Heart right ventricle (tissue), 16 donors: ENCODE measurements around the gene CEP135. TPM values are rescaled to one million over a fixed set of nuclear protein-coding genes. Genes with fewer than 3 reads are reported as not detected.

Experiments used
- ATAC-seq, 8 donors: fragments of 200-7000 bp; cut with Tn5 transposase; one replicate each; pipeline ENCODE4 v1.9.1; 2020; ENCODE audit warnings: mild to moderate bottlenecking in 8 of 8, moderate library complexity in 8 of 8, moderate number of reproducible peaks in 1 of 8
- DNase-seq, 2 donors: peaks; one replicate each; pipeline ENCODE4 v3.0.0-alpha.2; 2020
- H3K27ac ChIP-seq, 10 donors: fragments of 200-600 bp; sonication (generic) in 2 of 10; one replicate each; pipeline versions ENCODE4 v1.5.0 to v1.8.0; 2020 to 2022; ENCODE audit warnings: mild to moderate bottlenecking in 3 of 10
- H3K27me3 ChIP-seq, 7 donors: fragments of 200-600 bp; one replicate each; pipeline ENCODE4 v1.8.0; 2021 to 2022; ENCODE audit warnings: mild to moderate bottlenecking in 2 of 7
- H3K36me3 ChIP-seq, 9 donors: fragments of 200-600 bp; sonication (generic) in 1 of 9; one replicate each; pipeline versions ENCODE4 v1.5.0 to v1.8.0; 2020 to 2022; ENCODE audit warnings: mild to moderate bottlenecking in 2 of 9
- H3K4me1 ChIP-seq, 9 donors: fragments of 200-600 bp; sonication (generic) in 1 of 9; one replicate each; pipeline versions ENCODE4 v1.5.0 to v1.8.0; 2020 to 2022; ENCODE audit warnings: mild to moderate bottlenecking in 4 of 9
- H3K4me3 ChIP-seq, 10 donors: fragments of 200-600 bp; sonication (generic) in 2 of 10; one replicate each; pipeline versions ENCODE4 v1.5.0 to v1.8.0; 2020 to 2022; ENCODE audit warnings: mild to moderate bottlenecking in 7 of 10, moderate library complexity in 2 of 10
- H3K9me3 ChIP-seq, 11 donors: fragments of 200-600 bp in 10 of 11; sonication (generic) in 2 of 11; one replicate each; pipeline versions ENCODE4 v1.5.0 to v1.8.0; 2013 to 2022; ENCODE audit warnings: mild to moderate bottlenecking in 2 of 11, control low read depth in 1 of 11, moderate library complexity in 1 of 11
- WGBS, 2 donors: extraction: QIAGEN DNeasy Blood & Tissue Kit; methylation state at CpG; one replicate each; pipeline ENCODE4 v1.1.7; 2013; ENCODE audit warnings: inconsistent platforms in 1 of 2; 5-methylcytosine and 5-hydroxymethylcytosine counted together
- intact Hi-C, 10 donors: fragments of 100-400 bp; cut with DNase I; formaldehyde crosslinking; loops; one replicate each; pipeline versions ENCODE4 v1.11.1 to v1.14.2; 2022
- polyA plus RNA-seq, 2 donors: library from polyadenylated mRNA; stranded (reverse); fragments of 200-250 nt; gene quantifications; one replicate each; pipeline ENCODE4 v1.2.3, GENCODE V29; 2013
- total RNA-seq, 10 donors: library from RNA; stranded (reverse); fragmentation: NEBNext Ultra II Directional in 3 of 10; extraction: Animal tissue kit (Norgen Biotek cat#: 25700) in 3 of 10; gene quantifications; one replicate each; pipeline versions ENCODE4 v1.2.1 to v1.2.4, GENCODE V29; 2021 to 2023
- TF ChIP-seq, protein P1 (sequence below), 9 donors: fragments of 200-600 bp; sonication (generic) in 2 of 9; IDR thresholded peaks; one replicate each; pipeline versions ENCODE4 v1.5.0 to v1.8.0; 2021 to 2022; ENCODE audit warnings: antibody characterized with exemption in 9 of 9, mild to moderate bottlenecking in 5 of 9, moderate library complexity in 1 of 9
- donor health status: Arrhythmogenic right ventricular cardiomyopathy.
- donor health status: ischemic (EF 13 %, LVEDD 7.1; RV severe dilation, severe dysfunction).
- donor health status: healthy with polysubstance abuse.
- donor health status: DM: no; HTN: yes; CAD: no.
- donor health status: DM: no; HTN: no; CAD: no.
- donor health status: ischemic (EF 25% LVEDD 6.9; RV normal size, moderate dysfunction).
- donor health status: ischemic (EF 25% LVEDD 5.7; RV mildly dilated, moderate dysfunction).
- donor health status: healthy.
- donor health status: DM: yes; HTN: yes; CAD: no.
- donor health status: Ischemic cardiomyopathy.
- donor health status: ischemic (EF 35%, LVEDD 5.7; RV mildly dilated, moderate dysfunction).
- donor health status: nonischemic (EF 11% LVEDD 7.7; RV severe dilation, severe dysfunction).
- donor health status: DM: yes; HTN: yes; CAD: no.
- donor health status: PGD.
- donor health status: ischemic (EF 29% LVEDD 5.4; RV normal size, mild dysfunction).
- donor health status: nonischemic (EF 23%, LVEDD 6.1; RV moderate dilation, normal function).

Gene CEP135
- total and polyA plus RNA-seq, 12 donors: 0.90 to 4.0 (median 2.4) TPM

DNA sequence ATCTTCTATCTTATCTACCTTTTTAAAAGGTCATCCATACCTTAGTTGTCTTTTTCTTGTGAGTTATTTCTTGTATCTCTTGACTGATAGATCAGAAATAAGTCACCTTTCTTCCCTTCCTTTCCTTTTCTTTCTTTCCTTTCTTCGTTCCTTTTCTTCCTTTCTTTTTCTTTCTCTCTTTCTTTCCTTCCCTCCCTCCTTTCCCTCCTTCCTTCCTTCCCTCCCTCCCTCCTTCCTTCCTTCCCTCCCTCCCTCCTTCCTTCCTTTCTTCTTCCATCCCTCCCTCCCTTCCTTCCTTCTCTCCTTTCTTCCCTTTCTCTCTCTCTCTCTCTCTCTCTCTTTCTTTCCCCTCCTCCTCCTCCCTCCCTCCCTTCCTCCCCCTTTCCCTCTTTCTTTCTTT, 93.5 kb downstream of the CEP135 start:
- H3K27me3 ChIP-seq: peaks cover 0 to 38% (median 6%) of the 10 kb centered on the region in 7 donors
- no peak overlapping the region for H3K4me3 ChIP-seq
- no peak for DNase-seq
- no peaks in the 10 kb centered on the region for H3K36me3 ChIP-seq
- ATAC-seq: no peak
- no peak overlapping the region for H3K27ac ChIP-seq
- 71 to 82% methylated on average over 1 of the region's 1 CpG for WGBS, 2 donors
- H3K4me1 ChIP-seq: no peaks in the 10 kb centered on the region
- TF ChIP-seq, protein P1, sequence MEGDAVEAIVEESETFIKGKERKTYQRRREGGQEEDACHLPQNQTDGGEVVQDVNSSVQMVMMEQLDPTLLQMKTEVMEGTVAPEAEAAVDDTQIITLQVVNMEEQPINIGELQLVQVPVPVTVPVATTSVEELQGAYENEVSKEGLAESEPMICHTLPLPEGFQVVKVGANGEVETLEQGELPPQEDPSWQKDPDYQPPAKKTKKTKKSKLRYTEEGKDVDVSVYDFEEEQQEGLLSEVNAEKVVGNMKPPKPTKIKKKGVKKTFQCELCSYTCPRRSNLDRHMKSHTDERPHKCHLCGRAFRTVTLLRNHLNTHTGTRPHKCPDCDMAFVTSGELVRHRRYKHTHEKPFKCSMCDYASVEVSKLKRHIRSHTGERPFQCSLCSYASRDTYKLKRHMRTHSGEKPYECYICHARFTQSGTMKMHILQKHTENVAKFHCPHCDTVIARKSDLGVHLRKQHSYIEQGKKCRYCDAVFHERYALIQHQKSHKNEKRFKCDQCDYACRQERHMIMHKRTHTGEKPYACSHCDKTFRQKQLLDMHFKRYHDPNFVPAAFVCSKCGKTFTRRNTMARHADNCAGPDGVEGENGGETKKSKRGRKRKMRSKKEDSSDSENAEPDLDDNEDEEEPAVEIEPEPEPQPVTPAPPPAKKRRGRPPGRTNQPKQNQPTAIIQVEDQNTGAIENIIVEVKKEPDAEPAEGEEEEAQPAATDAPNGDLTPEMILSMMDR (IDR thresholded peaks at IDR 0.05): no peak
- H3K9me3 ChIP-seq: no peaks in the 10 kb centered on the region
- intact Hi-C loops: no loop called here

DNA sequence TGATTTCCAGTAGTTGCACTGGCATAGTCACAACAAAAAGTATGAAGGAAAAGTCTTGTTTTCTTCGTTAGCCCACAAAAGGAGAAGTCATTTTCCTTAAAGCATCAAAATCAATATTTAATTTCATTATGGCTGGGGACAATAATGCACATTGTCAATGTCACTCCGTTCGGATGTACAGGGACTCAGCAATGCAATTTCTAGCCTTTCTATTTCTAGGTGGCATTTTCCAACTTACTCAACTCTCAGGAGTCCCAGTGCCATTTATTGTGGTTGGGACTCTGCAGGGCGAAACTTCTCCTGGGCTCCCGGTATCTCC, 99.6 kb downstream of the CEP135 start:
- H3K27me3 ChIP-seq: peaks cover 0 to 71% (median 49%) of the 10 kb centered on the region in 7 donors
- ATAC-seq (no peak), DNase-seq (no peak)
- H3K4me1 ChIP-seq: peaks cover 0 to 13% (median 7%) of the 10 kb centered on the region in 9 donors
- WGBS, 2 donors: 11 to 13% methylated on average over 5 of the region's 5 CpGs
- H3K9me3 ChIP-seq: no peaks in the 10 kb centered on the region
- H3K36me3 ChIP-seq: no peaks in the 10 kb centered on the region
- TF ChIP-seq, protein P1 (IDR thresholded peaks at IDR 0.05): no peak
- H3K4me3 ChIP-seq: peak overlapping the region in 9 of 10 donors; percentile 44 to 64 (median 58)
- intact Hi-C loops: no loop called here
- no peak overlapping the region for H3K27ac ChIP-seq

DNA sequence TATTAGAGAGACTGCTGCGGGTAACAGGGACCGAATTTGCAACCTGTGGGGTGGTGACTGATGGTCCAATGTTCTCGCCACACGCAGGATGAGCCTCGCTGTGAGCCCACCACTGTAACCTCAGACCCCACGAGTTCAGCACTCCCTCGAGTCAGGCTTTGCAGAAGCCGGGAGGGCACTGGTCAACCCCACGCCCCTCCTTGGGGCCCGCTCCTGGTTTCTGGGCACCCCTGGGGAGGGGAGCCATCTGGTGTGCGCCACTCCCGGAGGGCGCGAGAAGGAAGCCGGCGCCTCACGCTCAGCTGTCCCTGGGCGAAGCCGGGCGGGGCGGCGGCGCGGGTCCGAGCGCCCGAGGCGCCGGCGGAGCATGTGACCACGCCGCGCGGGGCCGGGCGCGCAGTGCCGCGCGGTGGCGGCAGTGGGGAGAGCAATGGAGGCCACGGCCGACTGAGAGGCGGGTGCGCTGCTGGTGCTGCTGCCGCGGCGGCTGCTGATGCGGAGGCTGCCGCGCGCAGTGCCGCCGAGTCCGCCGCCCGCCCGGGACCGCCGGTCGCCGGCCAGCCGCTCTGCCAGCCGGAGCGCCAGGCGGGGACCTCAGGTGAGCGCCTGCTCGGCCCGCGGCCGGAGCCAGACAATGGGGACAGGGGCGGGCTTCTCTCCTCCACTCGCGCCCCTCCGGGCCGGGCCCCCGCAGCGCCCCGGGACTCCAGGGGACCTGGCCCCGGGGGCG, 100.1 kb downstream of the CEP135 start:
- Histone ChIP-seq H3K4me3 (peak overlapping the region; percentile 16 to 64 (median 56)), H3K4me1 (peaks cover 0 to 13% (median 7%) of the 10 kb centered on the region in 9 donors), H3K36me3 (no peaks in the 10 kb centered on the region), H3K27ac (no peak overlapping the region), H3K27me3 (peaks cover 0 to 73% (median 54%) of the 10 kb centered on the region in 7 donors), H3K9me3 (no peaks in the 10 kb centered on the region)
- intact Hi-C loops: no loop called here
- WGBS, 2 donors: 0 to 1% methylated on average over 65 to 81 of the region's 81 CpGs
- DNase-seq: peak in 1 of 2 donors; percentile 35
- peak; percentile 58 to 93 (median 72) for ATAC-seq
- TF ChIP-seq, protein P1 (IDR thresholded peaks at IDR 0.05): peak in 3 of 9 donors; percentile 27 to 47 (median 35)

GRCh38 chr4:56050625-56051024, 101.9 kb downstream of the CEP135 start:
- intact Hi-C loops: no loop called here
- peaks cover 0 to 83% (median 61%) of the 10 kb centered on the region in 7 donors for H3K27me3 ChIP-seq

More at GRCh38 chr4:56050625-56051024, 101.9 kb downstream of the CEP135 start:
- WGBS, 2 donors: 67 to 70% methylated on average over 2 of the region's 2 CpGs
- Histone ChIP-seq H3K27ac (no peak overlapping the region), H3K4me1 (peaks cover 0 to 13% (median 7%) of the 10 kb centered on the region in 9 donors), H3K9me3 (no peaks in the 10 kb centered on the region), H3K4me3 (no peak overlapping the region), H3K36me3 (no peaks in the 10 kb centered on the region)
- TF ChIP-seq, protein P1 (IDR thresholded peaks at IDR 0.05): no peak
- DNase-seq (no peak), ATAC-seq (no peak)
